ENCODE data around the gene MYCBP. TPM values are rescaled to one million over a fixed set of nuclear protein-coding genes. Genes with fewer than 3 reads are reported as not detected.

The MYCBP gene
- total RNA-seq, 2 donors from 2014 or later: 34.6 to 38.1 TPM

GRCh38 chr1:38832370-38832734, 40.8 kb downstream of the MYCBP start:
- no peaks in the 10 kb centered on the region for H3K9me3 ChIP-seq (ENCODE audit: control insufficient read depth, low read length)
- H3K27ac Mint-ChIP-seq: no peak overlapping the region
- H3K27ac ChIP-seq (ENCODE audit: low read depth, low read length): no peak overlapping the region
- WGBS, 2 experiments (ENCODE audit: insufficient coverage in 1 of 2, insufficient read length in 1 of 2): 93 to 94% methylated on average over 1 of the region's 3 CpGs
- H3K4me3 ChIP-seq (ENCODE audit: low read length): no peak overlapping the region
- TF ChIP-seq CTCF (conservative IDR thresholded peaks at IDR 0.05): no peak
- H3K36me3 ChIP-seq (ENCODE audit: control insufficient read depth, insufficient read depth, low read length): no peaks in the 10 kb centered on the region
- no peaks in the 10 kb centered on the region for H3K4me1 Mint-ChIP-seq
- H3K27me3 Mint-ChIP-seq (ENCODE audit: insufficient read depth): peaks cover 18% of the 10 kb centered on the region
- no peaks in the 10 kb centered on the region for H3K36me3 Mint-ChIP-seq (ENCODE audit: low read depth)
- H3K27me3 ChIP-seq (ENCODE audit: control insufficient read depth, insufficient read depth, low read length, poor library complexity, severe bottlenecking): no peaks in the 10 kb centered on the region
- DNase-seq: no peak
- H3K4me3 Mint-ChIP-seq: no peak overlapping the region
- no peaks in the 10 kb centered on the region for H3K9me3 Mint-ChIP-seq
- no peak overlapping the region for H3K9ac ChIP-seq (ENCODE audit: extremely low read depth, low read length, poor library complexity, severe bottlenecking)
- H3K4me1 ChIP-seq (ENCODE audit: control insufficient read depth, insufficient read depth, low read length): no peaks in the 10 kb centered on the region

- TF ChIP-seq CTCF (conservative IDR thresholded peaks at IDR 0.05): no peak
- WGBS, 2 experiments (ENCODE audit: insufficient coverage in 1 of 2, insufficient read length in 1 of 2): 88 to 97% methylated on average over 5 to 6 of the region's 6 CpGs
- H3K4me3 Mint-ChIP-seq: no peak overlapping the region
- Histone ChIP-seq H3K4me3 (ENCODE audit: low read length) (no peak overlapping the region), H3K27me3 (ENCODE audit: control insufficient read depth, insufficient read depth, low read length, poor library complexity, severe bottlenecking) (no peaks in the 10 kb centered on the region), H3K4me1 (ENCODE audit: control insufficient read depth, insufficient read depth, low read length) (no peaks in the 10 kb centered on the region), H3K9me3 (ENCODE audit: control insufficient read depth, low read length) (no peaks in the 10 kb centered on the region), H3K9ac (ENCODE audit: extremely low read depth, low read length, poor library complexity, severe bottlenecking) (no peak overlapping the region), H3K27ac (ENCODE audit: low read depth, low read length) (no peak overlapping the region), H3K36me3 (ENCODE audit: control insufficient read depth, insufficient read depth, low read length) (no peaks in the 10 kb centered on the region)
- DNase-seq: no peak
- H3K27ac Mint-ChIP-seq: no peak overlapping the region
- H3K36me3 Mint-ChIP-seq (ENCODE audit: low read depth): no peaks in the 10 kb centered on the region
- no peaks in the 10 kb centered on the region for H3K9me3 Mint-ChIP-seq
- no peaks in the 10 kb centered on the region for H3K4me1 Mint-ChIP-seq
- H3K27me3 Mint-ChIP-seq (ENCODE audit: insufficient read depth): peaks cover 18% of the 10 kb centered on the region
Measured at GRCh38 chr1:38831731-38832369, 41.3 kb downstream of the MYCBP start.

- WGBS, 2 experiments (ENCODE audit: insufficient coverage in 1 of 2, insufficient read length in 1 of 2): 81% methylated on average over 1 of the region's 1 CpG; no CpG with 5 or more reads in 1 of the 2 experiments
- no peak overlapping the region for H3K9ac ChIP-seq (ENCODE audit: extremely low read depth, low read length, poor library complexity, severe bottlenecking)
- H3K36me3 ChIP-seq (ENCODE audit: control insufficient read depth, insufficient read depth, low read length): no peaks in the 10 kb centered on the region
- no peak for DNase-seq
- Mint-ChIP-seq H3K4me3 (no peak overlapping the region), H3K27me3 (ENCODE audit: insufficient read depth) (peaks cover 29% of the 10 kb centered on the region), H3K27ac (no peak overlapping the region), H3K9me3 (no peaks in the 10 kb centered on the region), H3K36me3 (ENCODE audit: low read depth) (no peaks in the 10 kb centered on the region), H3K4me1 (no peaks in the 10 kb centered on the region)
- H3K4me1 ChIP-seq (ENCODE audit: control insufficient read depth, insufficient read depth, low read length): no peaks in the 10 kb centered on the region
- H3K27ac ChIP-seq (ENCODE audit: low read depth, low read length): no peak overlapping the region
- no peak overlapping the region for H3K4me3 ChIP-seq (ENCODE audit: low read length)
- TF ChIP-seq CTCF (conservative IDR thresholded peaks at IDR 0.05): no peak
- no peaks in the 10 kb centered on the region for H3K9me3 ChIP-seq (ENCODE audit: control insufficient read depth, low read length)
- peaks cover 5% of the 10 kb centered on the region for H3K27me3 ChIP-seq (ENCODE audit: control insufficient read depth, insufficient read depth, low read length, poor library complexity, severe bottlenecking)
Measured at GRCh38 chr1:38829368-38829767, 43.8 kb downstream of the MYCBP start.
